OCI-LY7 (cell line): Measurements from ENCODE around the gene SNAP29. TPM values are rescaled to one million over a fixed set of nuclear protein-coding genes. Genes with fewer than 3 reads are reported as not detected.
A peak's percentile ranks its signal among the peaks of the same experiment; 100 is the strongest.

Experiments used
- Bru-seq: library from RNA; stranded (reverse); fragments of 400-500 nt; gene quantifications from one replicate; lab custom pipeline; 2021; lab: Mats Ljungman, UMichigan
- BruChase-seq, 2 experiments: library from RNA; stranded (reverse); fragments of 400-500 nt; gene quantifications; one replicate each; lab custom pipeline; 2021; lab: Mats Ljungman, UMichigan
- BruUV-seq: library from RNA; stranded (reverse); fragments of 400-500 nt; replicated peaks from 2 replicates; lab custom pipeline; 2021; lab: Mats Ljungman, UMichigan
- CTCF ChIA-PET: fragments of 300-600 bp; sonication (Branson Sonifier 250); formaldehyde crosslinking; loops from one replicate; lab custom pipeline; 2022; ENCODE audit warnings: antibody characterized with exemption; ENCODE audit not compliant: unreplicated experiment; lab: Charles Lee
- POLR2A ChIA-PET: fragments of 300-600 bp; sonication (Branson Sonifier 250); formaldehyde crosslinking; loops from one replicate; lab custom pipeline; 2022; ENCODE audit warnings: antibody characterized with exemption; lab: Charles Lee
- DNase-seq: peaks from one replicate; pipeline ENCODE4 v3.0.0-alpha.2; 2015; ENCODE audit warnings: low spot score
- H2AFZ ChIP-seq: fragments of 200-600 bp; sonication (generic), shearing (Covaris generic); 2 replicates; pipeline ENCODE4 v1.6.1; 2014; ENCODE audit warnings: mild to moderate bottlenecking, antibody characterized with exemption, low read length, moderate library complexity
- H3K27ac ChIP-seq: fragments of 200-600 bp; sonication (generic); 2 replicates; pipeline ENCODE4 v1.5.1; 2014; ENCODE audit warnings: mixed run types, low read depth, mild to moderate bottlenecking, moderate library complexity, low read length, inconsistent platforms; ENCODE audit not compliant: poor library complexity, severe bottlenecking
- H3K36me3 ChIP-seq: fragments of 200-600 bp; sonication (generic); 2 replicates; pipeline ENCODE4 v1.6.1; 2014; ENCODE audit warnings: mild to moderate bottlenecking, antibody characterized with exemption, low read length, moderate library complexity, mixed read lengths; ENCODE audit not compliant: insufficient read depth
- H3K4me1 ChIP-seq: fragments of 200-600 bp; sonication (generic); 2 replicates; pipeline ENCODE4 v1.5.1; 2014; ENCODE audit warnings: mild to moderate bottlenecking, low read length; ENCODE audit not compliant: insufficient read depth, poor library complexity, severe bottlenecking
- H3K4me2 ChIP-seq: fragments of 200-600 bp; sonication (generic); 2 replicates; pipeline ENCODE4 v1.6.1; 2014; ENCODE audit warnings: mild to moderate bottlenecking, low read length
- H3K4me3 ChIP-seq: fragments of 200-600 bp; sonication (generic); 2 replicates; pipeline ENCODE4 v1.5.1; 2014; ENCODE audit warnings: mild to moderate bottlenecking, low read depth, low read length; ENCODE audit not compliant: poor library complexity, severe bottlenecking
- H3K79me2 ChIP-seq: fragments of 200-600 bp; sonication (generic); 2 replicates; pipeline ENCODE4 v1.6.1; 2016; ENCODE audit warnings: low read depth, mild to moderate bottlenecking, low read length, moderate library complexity, mixed read lengths; ENCODE audit not compliant: insufficient read depth
- H3K9me2 ChIP-seq: fragments of 200-600 bp; sonication (generic); 2 replicates; pipeline ENCODE4 v1.6.1; 2016; ENCODE audit warnings: mild to moderate bottlenecking, low read length, mixed read lengths; ENCODE audit not compliant: insufficient read depth
- H3K9me3 ChIP-seq: fragments of 200-600 bp; sonication (generic); 2 replicates; pipeline ENCODE4 v1.6.1; 2014; ENCODE audit warnings: mild to moderate bottlenecking, mixed run types, low read length, mixed read lengths
- H4K20me1 ChIP-seq: fragments of 200-600 bp; sonication (generic); 2 replicates; pipeline ENCODE4 v1.6.1; 2014; ENCODE audit warnings: mild to moderate bottlenecking, antibody characterized with exemption, low read length, moderate library complexity, mixed read lengths; ENCODE audit not compliant: insufficient read depth
- EZH2phosphoT487 ChIP-seq: fragments of 200-600 bp; sonication (generic); IDR thresholded peaks from 2 replicates; pipeline ENCODE4 v1.6.1; 2018; ENCODE audit warnings: low read depth, borderline replicate concordance, mild to moderate bottlenecking, mixed run types, antibody characterized with exemption, low read length, moderate library complexity, mixed read lengths
- intact Hi-C: fragments of 100-400 bp; cut with micrococcal nuclease; formaldehyde crosslinking; loops from one replicate; pipeline ENCODE4 v1.10.0; 2022; ENCODE audit not compliant: unreplicated experiment
- long read RNA-seq: library from polyadenylated mRNA; stranded (forward); transcript quantifications from one replicate; pipeline ENCODE4 v2.0.0, GENCODE V29; 2022
- total RNA-seq, 2 experiments: library from RNA; depleted of rRNA in 1 of 2; stranded (reverse); fragments of >200 nt in 1 of 2; shearing (Covaris generic) in 1 of 2; gene quantifications; 2 replicates each; pipeline ENCODE4 v1.2.3, GENCODE V29; 2014 to 2022
- TF ChIP-seq, protein P1 (sequence below): fragments of 200-600 bp; sonication (generic); conservative IDR thresholded peaks from 2 replicates; pipeline ENCODE4 v1.5.1; 2014; ENCODE audit warnings: mild to moderate bottlenecking, antibody characterized with exemption, low read length, moderate library complexity, mixed read lengths

The SNAP29 gene
- total RNA-seq (2014; rRNA removed; shearing (Covaris generic)) (9.7 and 12.7 TPM in 2 replicates), total RNA-seq (2022) (26.9 and 33.2 TPM in 2 replicates), Bru-seq, nascent RNA (percentile 58 among the genes with signal in this experiment), BruChase-seq, experiment 1, labeled RNA remaining after a 6-hour chase (percentile 71 among the genes with signal in this experiment), BruChase-seq, experiment 2, labeled RNA remaining after a 2-hour chase (percentile 67 among the genes with signal in this experiment)
- long read RNA-seq, full-length matches to known transcripts = 52 of 64 reads
- long read RNA-seq, partial matches to known transcripts = 6 of 64 reads
- long read RNA-seq, other reads (novel, unspliced or antisense) = 6 of 64 reads

DNA sequence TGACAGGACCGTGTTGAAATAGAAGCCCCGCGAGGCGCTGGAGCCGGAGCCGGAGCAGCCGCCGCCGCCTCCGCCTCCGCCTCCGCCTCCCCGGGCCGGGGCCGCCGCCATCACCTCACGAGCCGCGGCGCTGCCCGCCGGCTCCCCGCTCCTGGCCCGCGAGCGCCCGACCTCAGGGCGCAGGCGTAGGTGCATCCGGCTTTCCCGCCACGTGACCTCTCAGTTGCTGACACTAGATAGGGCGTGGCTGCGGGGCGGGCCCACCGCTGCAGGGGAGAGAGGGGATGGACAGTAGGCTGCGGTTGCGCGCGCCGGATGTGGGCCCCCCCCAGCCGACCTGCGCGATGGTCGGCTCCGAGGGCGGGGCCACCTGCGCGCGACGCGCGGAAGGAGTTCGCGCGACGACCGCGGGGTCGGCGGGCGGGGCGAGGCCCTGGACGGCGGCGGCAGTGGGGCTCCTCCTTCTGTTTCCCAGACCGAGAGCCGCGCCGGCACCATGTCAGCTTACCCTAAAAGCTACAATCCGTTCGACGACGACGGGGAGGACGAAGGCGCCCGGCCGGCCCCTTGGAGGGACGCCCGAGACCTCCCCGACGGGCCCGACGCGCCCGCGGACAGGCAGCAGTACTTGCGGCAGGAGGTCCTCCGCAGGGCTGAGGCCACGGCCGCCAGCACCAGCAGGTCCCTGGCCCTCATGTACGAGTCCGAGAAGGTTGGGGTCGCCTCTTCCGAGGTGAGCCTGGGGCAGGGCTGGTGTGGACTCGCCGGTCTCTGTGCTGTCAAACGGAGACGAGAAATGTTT, at the start of gene SNAP29, which contains the start of gene PI4KA:
Gene SNAP29, plus strand, starts transcription at position 393 of the 802 bp plus-strand sequence. Its CDS starts 104 bp downstream, at position 497.
Gene PI4KA, minus strand, starts transcription at position 197 of the 802 bp plus-strand sequence. Its CDS starts 86 bp downstream, at position 111.
- DNase-seq = peak; percentile 98
- TF ChIP-seq EZH2phosphoT487 = no peak
- TF ChIP-seq, protein P1, sequence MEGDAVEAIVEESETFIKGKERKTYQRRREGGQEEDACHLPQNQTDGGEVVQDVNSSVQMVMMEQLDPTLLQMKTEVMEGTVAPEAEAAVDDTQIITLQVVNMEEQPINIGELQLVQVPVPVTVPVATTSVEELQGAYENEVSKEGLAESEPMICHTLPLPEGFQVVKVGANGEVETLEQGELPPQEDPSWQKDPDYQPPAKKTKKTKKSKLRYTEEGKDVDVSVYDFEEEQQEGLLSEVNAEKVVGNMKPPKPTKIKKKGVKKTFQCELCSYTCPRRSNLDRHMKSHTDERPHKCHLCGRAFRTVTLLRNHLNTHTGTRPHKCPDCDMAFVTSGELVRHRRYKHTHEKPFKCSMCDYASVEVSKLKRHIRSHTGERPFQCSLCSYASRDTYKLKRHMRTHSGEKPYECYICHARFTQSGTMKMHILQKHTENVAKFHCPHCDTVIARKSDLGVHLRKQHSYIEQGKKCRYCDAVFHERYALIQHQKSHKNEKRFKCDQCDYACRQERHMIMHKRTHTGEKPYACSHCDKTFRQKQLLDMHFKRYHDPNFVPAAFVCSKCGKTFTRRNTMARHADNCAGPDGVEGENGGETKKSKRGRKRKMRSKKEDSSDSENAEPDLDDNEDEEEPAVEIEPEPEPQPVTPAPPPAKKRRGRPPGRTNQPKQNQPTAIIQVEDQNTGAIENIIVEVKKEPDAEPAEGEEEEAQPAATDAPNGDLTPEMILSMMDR = no peak
- Histone ChIP-seq H2AFZ (peak within 1 kb of the TSS; percentile 65), H3K9me2 (no peaks in the 10 kb centered on the region), H3K4me3 (peak within 1 kb of the TSS; percentile 94), H3K4me1 (peaks cover 22% of the 10 kb centered on the region), H3K27ac (peak within 1 kb of the TSS; percentile 41), H4K20me1 (peaks cover 10% of the 10 kb centered on the region; the same call in 1 of the 2 replicates), H3K4me2 (peak within 1 kb of the TSS; percentile 92), H3K79me2 (peaks cover 40% of the 10 kb centered on the region; the same call in 1 of the 2 replicates), H3K9me3 (no peaks in the 10 kb centered on the region), H3K36me3 (peaks cover 7% of the 10 kb centered on the region; the same call in 1 of the 2 replicates)
- CTCF ChIA-PET = interaction anchor here (0.6 kb wide), 1 partner anchor 59 kb away, joined by 3 read pairs; no protein-coding TSS in a partner anchor
- BruUV-seq = no TSS peak
- POLR2A ChIA-PET = no interaction called here
- intact Hi-C loops = loop anchor here (2.0 to 10.0 kb wide), 2 partner anchors 58 to 146 kb away; partner anchors contain the start of genes CRKL and THAP7

DNA sequence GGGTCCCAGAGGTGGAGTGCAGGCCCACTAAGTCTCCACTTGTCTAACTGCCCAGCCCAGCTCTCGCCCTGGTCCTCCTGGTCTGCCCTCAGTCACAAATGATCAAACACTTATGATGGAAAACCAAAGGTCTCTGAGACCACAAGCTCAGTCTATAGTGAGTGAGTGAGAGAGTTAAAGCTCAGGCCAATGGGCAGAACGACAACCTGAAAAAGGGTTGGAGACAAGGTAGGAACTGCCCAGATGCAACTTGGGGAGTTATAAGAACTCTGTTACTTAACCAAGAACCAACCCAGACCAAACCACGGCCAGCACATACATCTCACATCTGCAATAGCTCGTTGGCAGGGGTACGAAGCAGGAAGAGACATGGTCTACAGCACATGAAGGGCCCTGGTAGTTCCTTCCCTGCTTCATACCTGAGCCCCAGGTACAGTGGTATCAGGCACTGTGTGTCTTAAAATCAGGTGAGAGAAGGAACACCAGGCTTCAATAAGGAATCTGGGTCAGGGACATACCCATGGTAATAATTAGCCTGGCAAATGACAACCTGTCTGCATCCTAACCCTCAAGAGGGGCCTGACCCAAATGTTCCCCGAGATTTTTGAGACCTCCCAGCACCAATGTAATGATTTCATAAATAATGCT, 49.1 kb upstream of the SNAP29 start:
- Histone ChIP-seq H3K4me3 (no peak overlapping the region), H3K4me1 (peaks cover 4% of the 10 kb centered on the region), H3K4me2 (no peak overlapping the region), H4K20me1 (no peaks in the 10 kb centered on the region), H3K79me2 (no peaks in the 10 kb centered on the region), H3K36me3 (peaks cover 81% of the 10 kb centered on the region), H3K27ac (no peak overlapping the region), H2AFZ (no peak overlapping the region), H3K9me2 (no peaks in the 10 kb centered on the region), H3K9me3 (no peaks in the 10 kb centered on the region)
- intact Hi-C loops = no loop called here
- BruUV-seq = no TSS peak
- CTCF ChIA-PET = no interaction called here
- no peak for DNase-seq
- POLR2A ChIA-PET = no interaction called here
- TF ChIP-seq, protein P1 = no peak
- TF ChIP-seq EZH2phosphoT487 = no peak
